GM19351 (cell line): ENCODE data around the gene ITPR1.

Experiments
- ATAC-seq: cut with Tn5 transposase; IDR thresholded peaks from one replicate; pipeline ENCODE4 v1.9.1; 2021; ENCODE audit warnings: mild to moderate bottlenecking, moderate library complexity; ENCODE audit not compliant: unreplicated experiment

ITPR1 gene

DNA sequence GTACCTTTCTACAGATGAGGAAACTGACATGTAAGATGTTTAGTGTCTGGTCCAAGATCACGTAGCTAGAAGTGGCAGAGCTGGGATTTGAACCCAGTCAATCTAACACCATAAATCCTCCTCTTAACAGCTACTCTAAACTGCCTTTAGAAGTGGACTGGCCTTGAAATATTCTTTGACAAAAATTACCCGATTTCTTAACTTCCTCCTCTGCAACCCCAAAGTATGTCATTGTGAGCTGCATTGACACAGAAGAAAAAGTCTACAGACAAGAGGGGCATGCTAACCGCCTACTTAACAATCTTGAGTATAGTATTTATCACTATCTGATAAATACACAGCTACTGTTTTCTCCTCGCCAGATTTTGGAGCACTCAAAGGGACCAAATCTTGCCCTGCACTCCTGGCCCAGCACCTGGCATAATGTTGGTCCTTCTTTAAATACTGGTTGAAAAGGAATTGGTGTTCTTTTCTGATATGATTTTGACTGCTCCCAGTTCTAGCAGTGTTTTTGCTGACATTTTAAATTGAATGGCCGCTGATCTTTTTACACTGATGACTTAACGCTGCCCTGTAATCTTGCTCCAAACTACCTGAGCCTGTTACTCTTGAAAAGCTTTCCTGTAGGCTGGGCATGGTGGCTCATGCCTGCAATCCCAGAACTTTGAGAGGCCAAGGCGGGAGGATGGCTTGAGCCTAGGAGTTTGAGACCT lies 36.9 kb downstream of the ITPR1 start:
- ATAC-seq = no peak

DNA sequence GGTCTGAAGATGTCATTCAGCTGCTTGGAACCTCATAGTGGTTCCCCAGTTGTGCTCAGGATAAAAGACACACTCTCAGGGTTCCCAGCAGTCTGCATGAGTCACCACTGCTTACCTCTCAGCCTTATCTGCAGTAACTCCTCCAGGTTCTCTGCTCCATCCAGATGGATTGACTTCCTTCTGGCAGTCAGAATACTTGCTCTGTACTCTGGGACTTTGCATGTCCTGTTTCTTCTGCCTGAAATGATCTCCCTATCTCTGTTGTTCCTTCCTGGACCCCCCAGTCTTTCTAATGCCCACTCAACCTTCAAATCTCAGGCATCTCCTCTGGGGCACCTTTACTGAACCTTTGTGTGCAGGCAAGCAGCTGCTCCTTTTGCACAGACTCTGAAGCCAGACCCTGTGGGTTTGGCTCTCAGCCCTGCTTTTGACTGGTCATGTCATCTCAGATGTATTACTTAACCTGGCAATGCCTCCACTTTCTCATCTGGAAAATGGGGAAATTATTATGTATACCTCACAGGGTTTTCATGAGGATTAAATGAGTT lies 38.4 kb downstream of the ITPR1 start:
- no peak for ATAC-seq

DNA sequence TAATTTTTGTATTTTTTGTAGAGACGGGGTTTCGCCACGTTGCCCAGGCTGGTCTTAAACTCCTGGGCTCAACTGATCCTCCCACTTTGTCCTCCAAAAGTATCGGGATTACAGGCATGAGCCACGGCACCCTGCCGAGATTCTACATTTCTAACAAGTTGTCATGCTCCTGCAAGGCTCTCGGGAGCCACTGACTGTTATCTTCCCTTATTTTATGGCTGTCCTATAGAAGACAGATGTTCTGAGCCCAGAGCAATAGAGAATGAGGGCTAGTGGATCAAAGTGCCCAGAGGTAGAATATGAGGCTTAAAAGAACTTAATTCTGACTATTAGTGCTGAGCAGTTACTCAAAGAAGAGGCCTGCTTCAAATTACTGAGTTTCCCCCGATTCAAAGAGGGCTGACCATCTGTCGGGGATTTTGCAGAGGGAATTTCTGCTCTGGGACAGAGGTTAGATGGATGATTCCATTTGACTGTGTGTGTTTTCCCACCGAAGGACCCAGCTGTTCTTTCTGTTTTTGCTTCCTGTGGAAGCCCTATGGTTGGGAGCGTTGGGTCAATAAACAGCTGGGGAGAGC lies 39.5 kb downstream of the ITPR1 start:
- ATAC-seq = no peak

DNA sequence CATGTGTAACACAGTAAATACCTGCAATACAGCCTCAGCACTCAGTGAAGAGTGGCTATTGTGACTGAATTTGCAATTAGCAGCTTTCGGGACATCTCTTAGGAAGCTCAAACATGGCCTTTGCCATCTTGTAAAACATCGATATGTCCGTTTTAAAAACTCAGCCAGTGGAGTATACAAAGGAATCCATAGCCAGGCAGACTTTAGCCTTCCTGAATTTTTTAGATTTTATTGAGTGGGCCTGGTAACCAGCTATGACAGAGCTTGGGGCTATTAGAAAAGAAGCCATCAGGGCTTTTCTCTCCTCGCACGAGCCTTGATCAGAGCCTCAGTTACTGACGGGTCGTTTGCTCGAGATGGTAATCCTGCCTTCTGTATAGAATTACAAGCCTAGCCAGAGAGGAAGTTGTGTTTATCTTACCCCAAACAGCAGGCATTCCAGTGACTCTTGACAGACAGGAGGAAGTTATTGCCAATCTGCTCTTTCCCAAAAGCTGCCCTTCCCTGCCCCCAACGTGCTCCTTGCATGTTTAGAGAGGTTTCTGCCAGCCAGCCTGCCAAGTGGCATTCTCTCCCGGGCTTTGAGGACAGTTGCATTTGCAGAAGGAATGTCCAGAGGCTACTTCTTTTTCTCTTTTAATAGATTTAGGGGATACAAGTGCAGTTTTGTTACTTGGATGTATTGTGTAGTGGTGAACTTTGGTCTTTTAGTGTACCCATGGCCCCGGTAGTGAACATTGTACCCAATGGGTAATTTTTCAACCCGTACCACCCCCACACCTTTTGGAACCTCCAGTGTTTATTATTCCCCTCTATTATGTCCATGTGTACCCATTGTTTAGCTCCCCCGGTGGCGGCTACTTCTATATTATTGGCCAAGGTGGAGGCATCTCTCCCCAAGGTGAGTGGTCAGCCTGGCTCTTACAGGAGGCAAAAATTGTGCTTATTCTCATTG lies 40.6 kb downstream of the ITPR1 start:
- ATAC-seq = no peak

DNA sequence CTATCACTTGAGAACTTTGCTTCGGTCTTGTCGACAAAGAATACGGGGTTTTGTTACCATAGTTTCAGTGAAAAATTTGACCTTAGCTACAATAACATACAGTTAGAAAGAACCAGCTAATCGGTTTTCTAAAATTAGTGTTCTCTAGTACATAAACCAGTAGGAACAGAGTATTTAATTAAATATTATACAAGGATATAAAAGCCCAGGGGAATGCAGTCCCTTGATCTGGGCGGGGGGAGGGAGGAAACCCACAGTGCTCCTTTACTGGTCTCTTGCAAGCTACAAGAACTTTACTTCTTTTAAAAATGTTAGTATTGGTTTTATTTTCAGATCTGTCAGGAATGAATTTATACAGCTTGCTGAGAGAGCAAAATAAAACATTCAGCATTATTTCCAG lies 41.8 kb downstream of the ITPR1 start:
- no peak for ATAC-seq

DNA sequence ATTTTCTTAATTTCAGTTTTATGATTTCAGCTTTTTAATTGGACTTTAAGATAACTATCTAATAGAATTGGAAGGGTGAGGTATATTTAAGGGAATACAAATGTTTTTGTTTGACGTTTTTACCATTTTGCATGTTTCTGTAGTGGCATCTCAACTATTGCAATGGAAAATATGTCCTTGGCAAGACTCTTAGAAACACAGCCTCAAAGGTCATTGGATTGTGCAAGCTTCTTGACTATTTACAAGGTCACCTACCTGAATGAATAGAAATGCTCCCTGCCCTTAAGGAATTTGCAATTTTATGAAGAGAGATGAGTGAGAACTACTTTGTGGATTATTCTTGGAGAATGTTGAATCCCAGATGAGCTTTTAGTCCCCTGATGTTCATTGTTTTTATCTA lies 43.1 kb downstream of the ITPR1 start:
- no peak for ATAC-seq

DNA sequence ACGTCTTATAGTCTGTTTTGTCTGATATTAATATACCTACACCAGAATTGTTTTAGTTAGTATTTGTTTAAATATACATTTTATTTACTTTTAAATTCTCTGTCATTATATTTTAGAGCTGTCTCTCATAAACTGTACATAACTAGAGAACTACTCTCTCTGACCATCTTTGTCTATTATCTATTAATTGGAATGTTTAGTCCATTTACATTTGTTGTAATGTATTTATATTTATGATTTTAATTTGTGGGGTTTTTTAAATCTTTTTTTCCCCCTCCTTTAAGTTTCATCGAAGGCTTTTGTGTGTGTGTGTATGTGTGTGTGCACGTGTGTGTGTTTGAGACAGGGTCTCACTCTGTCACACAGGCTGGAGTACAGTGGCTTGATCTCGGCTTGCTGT lies 47.1 kb downstream of the ITPR1 start:
- ATAC-seq = no peak

DNA sequence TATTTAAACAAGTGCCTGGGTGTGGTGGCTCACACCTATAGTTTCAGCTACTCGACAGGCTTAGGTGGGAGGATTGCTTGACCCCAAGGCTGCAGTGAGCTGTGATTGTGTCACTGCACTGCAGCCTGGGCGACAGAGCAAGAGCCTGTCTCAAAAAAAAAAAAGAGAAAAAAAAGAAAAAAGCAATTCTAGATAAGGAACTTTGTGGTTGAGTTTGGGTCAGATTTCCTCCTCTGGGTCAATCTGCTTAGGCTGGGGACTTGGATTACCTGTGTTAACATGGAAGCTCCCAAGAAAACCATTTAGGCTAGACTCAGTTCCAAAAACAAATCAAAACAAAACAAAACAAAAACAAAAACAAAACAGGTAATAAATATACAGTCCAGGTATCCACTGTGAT lies 50.0 kb downstream of the ITPR1 start:
- ATAC-seq = no peak

DNA sequence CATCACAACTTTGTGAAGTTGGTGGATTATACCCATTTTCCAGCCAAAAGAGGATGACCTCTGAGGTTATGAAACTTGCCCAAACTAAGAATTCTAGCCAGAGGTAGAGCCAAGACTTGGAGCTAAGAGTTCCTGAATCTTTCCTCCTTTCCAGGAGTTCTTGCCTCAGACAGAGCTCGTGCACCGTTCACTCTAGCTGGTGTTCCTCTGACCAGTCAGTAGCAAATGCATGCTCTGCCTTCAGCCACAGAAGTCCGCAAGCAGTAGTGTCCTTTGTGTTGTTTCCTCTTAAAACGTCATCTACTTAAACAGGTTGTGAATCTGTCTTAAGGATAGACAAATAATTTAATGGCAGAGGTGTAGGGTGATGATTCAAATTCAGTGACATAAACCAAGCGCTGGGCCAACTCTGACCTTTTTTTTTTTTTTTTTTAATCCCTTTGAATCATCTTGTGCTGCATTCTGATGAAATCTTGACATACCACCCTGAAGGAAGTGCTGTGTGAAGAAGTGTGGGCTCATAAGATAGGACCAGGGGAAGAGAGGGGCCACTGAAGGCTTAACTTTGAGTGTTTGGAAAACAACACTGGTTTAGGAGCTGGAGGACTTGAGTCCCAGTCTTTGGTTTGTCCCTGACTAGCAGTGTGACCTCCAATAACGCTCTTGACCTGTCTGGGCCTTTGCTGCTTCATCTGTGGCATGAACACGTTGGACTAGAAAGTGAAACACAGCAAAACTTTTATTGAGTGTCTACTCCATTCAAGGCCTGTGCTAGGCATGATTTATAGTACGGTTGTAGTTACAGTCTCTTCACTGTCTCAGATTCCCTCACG lies 53.4 kb downstream of the ITPR1 start:
- ATAC-seq = no peak

DNA sequence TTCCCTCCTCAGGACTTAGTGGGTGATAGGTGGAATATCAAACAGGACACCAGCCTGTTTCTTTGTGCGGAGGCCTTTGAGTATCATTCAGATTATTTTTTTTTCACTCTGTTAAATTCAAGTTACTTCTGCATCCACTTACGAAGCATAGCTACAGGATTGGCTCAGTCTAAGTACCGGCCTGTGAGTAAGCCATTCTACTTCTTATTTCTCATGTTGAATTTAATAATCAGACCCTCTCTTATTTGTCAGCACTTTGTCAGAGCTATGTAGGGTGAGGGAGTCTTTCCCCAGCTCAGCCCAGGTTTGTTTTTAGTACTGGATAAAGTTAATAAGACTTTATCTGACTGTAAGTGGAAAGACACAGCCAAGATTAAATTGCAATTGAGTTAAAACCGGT lies 54.7 kb downstream of the ITPR1 start:
- ATAC-seq = no peak

DNA sequence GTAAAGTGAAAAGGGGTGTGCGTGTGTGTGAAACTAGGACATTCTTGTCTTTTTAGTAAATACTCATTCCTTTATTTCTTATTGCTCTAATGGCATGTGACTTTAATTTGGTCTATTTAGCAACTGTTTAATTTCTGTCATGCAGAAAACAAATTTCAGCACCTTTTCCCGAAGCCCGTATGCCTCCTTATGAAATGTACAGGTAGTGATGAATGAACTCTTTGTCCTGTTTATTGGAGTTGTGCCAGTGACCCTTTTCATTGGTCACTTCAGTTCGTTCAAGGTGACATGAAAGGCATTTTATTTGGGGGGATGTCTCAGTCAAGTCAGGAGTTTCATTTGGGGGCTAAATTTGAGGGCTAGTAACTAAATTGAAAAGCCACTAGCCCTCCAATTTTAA lies 55.2 kb downstream of the ITPR1 start:
- no peak for ATAC-seq

DNA sequence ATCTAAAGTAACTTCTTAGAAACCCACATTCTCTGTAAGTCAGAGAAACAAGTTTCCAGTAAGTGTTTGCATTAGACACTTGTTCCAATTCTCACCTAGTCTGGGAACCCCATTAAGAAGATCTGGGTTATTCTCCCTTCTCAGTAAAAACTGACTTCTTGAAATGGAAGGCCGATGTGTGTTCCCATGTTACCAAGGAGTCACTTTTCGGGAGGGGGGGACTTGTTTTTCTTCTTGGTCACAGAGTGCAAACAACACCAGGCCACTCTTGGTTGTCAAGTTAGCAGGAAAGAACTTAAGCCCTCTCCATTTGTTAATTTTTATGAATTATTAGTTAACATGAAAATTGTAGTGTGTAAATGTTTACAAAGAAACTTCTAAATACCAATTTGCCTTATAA lies 55.6 kb downstream of the ITPR1 start:
- no peak for ATAC-seq

DNA sequence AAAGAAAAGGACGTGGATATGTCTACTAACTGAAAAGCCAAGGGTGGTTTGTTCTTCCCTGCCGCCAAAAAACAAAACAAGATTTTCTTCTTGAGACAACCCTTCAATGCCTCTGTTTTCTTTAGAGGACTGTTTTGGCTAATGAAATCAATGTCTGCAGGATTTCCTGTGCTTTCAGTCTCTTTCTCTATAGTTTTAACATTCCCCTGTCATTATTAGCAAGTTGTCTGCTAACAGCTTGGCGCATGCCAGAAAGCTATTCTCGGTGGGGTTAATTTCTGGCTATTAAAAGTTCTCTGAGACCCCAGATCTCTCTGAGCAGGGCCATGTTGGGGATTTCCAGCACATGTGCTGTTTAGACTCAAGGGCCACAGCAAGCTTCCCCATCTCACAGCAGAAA lies 56.7 kb downstream of the ITPR1 start:
- ATAC-seq = no peak

DNA sequence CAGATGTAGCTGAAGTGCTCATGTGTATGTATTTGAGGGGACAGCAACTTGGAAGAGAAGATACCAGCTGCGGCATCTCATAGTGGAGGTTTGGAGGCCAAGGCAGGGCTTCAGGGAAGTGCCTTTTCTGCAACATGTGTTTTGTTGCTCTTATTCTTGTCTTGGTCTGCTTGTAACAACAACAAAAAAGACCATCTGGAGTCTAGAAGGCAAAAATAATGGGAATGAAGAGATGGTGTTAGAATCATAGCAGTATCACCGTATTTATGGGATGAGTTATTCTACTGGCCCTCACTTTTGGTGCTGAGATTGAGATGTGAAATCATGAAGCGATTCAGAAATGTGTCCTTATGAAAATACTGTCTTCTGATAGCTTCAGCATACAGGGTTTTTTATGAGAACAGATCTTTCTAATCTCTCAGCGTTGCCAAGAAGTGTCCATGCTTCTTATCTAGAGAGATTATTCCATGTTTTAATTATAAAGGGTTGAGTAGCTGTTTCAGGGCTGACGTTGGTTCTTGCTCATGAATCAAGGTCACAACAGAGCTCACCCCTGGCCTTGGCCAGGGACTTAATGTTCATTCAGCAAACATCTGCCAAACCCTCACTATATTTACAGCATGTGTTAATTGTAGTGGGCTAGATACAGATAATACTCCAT lies 58.0 kb downstream of the ITPR1 start:
- no peak for ATAC-seq

DNA sequence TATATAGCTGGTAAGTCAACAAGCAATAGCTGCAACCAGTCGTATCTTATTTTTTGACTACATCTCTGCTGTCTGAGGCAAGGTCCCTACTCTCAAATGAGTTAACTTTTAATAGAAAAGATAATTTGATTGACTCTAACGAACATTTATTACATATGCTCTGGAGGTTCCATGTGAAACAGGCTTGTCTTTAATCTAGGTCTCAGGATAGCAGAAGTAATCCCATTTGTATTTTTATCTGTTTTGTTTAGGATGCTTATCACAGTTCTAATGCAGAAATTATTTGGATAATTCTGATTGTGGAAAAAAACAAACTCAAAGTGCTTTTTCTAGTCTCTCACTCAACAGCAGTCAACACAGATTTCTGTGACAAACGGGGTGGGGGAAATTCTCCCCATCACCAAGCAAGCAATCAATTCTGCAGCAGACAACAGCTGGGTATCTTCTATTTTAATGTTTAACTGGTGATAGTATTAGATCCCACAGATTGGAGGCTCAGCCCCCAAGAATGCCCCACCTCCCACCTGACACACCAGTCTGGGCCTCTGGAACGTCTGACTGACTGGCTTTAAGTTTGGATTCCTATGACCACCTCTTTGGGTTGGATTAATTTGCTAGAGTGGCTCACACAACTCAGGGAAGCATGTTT lies 58.8 kb downstream of the ITPR1 start:
- ATAC-seq = no peak

DNA sequence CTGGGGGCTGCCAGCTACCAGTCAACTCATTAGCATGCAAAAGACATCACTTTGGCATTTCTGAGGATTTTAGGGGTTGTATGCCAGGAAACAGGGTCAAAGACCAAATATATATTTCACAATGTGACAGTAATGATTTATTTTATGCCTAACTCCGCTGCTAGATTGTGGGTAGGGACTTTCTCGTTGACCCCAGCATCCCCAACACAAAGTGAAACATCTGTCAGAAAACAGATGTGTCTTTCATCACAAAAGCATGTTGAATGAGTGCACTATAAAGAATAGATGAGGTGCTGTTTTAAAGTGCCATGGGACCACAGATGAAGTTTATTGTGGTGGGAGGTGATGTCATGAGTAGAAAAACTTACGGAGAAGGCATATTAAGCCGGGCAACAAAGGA lies 59.7 kb downstream of the ITPR1 start:
- no peak for ATAC-seq

DNA sequence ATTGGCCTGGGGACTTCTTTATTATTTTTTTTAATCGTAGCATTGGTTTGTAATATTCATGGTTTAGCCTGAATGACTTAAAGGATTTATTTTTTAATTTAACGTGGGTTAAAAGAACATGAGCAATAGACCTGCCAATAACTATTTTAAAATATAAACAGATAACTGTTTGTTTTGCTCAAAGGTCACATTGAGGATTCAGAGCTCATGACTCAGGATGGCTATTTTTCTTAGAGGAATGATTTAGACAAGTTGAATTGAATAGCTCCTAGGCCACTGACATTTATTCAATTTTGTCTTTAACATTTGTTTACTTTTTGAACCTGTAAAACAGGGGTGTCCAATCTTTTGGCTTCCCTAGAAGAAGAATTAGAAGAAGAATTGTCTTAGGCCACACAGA lies 68.5 kb downstream of the ITPR1 start:
- no peak for ATAC-seq

DNA sequence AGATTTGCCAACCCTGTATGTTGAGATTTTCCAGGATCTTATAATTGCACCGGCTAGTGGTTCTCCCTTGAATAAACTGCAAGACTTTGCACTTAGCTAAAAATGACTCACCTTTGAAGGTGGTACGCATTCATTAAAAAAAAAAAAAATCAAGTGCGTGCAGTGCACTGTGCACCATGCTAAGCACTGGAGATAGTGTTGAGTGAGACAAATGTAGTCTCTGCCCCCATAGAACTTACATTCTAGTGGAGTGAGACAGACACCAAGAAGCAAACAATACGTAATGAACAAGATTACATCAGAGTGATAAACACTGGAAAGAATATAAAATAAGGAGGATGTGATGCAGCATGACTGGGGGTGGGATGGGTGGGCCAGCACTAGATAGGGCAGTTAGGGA lies 69.4 kb downstream of the ITPR1 start:
- no peak for ATAC-seq

DNA sequence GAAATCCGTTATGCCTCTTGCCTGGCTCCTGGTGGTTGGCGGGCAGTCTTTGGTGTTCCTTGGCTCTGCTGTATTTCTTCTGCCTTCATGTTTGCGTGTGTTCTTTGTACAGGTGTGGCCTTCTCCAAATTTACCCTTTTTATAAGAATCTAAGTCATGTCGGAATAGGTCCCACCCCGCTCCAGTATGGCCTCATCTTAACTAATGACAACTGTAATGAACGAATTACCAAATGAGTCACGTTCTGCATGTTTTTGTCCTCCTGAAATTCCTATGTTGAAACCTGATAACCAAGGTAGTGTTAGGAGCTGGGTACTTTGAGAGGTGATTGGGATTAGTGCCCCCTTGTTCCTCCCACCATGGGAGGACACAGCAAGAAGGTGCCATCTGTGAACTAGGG lies 71.1 kb downstream of the ITPR1 start:
- ATAC-seq = no peak
